Uterus (tissue), 2 donors: ENCODE data around the gene RGS14.

Source experiments
- CTCF ChIP-seq, 4 experiments: fragments of 200-600 bp in 2 of 4; fragments of 450-650 bp in 2 of 4; sonication (generic) in 2 of 4; IDR thresholded peaks; one replicate each; pipeline ENCODE4 v1.5.1; 2016 to 2019; ENCODE audit warnings: antibody characterized with exemption in 4 of 4, mild to moderate bottlenecking in 2 of 4, moderate library complexity in 1 of 4
- POLR2A ChIP-seq, 2 donors: fragments of 450-650 bp; IDR thresholded peaks; one replicate each; pipeline ENCODE4 v1.6.1; 2016; ENCODE audit warnings: antibody characterized with exemption in 2 of 2, mild to moderate bottlenecking in 1 of 2, moderate library complexity in 1 of 2

GRCh38 chr5:177329883-177330282 is 27.8 kb upstream of the RGS14 start:
- TF ChIP-seq POLR2A (IDR thresholded peaks at IDR 0.05) (no peak), CTCF (IDR thresholded peaks at IDR 0.05) (no peak)
